HepG2 (cell line): ENCODE results near the gene TEX14. TPM values are rescaled to one million over a fixed set of nuclear protein-coding genes. Genes with fewer than 3 reads are reported as not detected.

Experiments
- ATAC-seq: fragments of 200-7000 bp; cut with Tn5 transposase; 3 replicates; pipeline ENCODE4 v1.9.1; 2020; ENCODE audit warnings: mild to moderate bottlenecking, moderate library complexity
- BruUV-seq: library from RNA; stranded (reverse); fragments of 400-500 nt; replicated peaks from 2 replicates; lab custom pipeline; 2021; lab: Mats Ljungman, UMichigan
- CTCF ChIA-PET: fragments of 300-600 bp; formaldehyde crosslinking; extraction: SDS; loops from one replicate; lab custom pipeline; 2021; ENCODE audit warnings: low total read pairs, inconsistent platforms, low intra/inter-chr PET ratio; lab: Yijun Ruan, JAX
- POLR2A ChIA-PET: fragments of 350-600 bp; sonication (Branson Sonifier 250); formaldehyde crosslinking; loops from one replicate; lab custom pipeline; 2020; ENCODE audit warnings: antibody characterized with exemption, inconsistent platforms; lab: Yijun Ruan, JAX
- DNase-seq: peaks from one replicate; pipeline ENCODE4 v3.0.0-alpha.2; 2015; ENCODE audit warnings: low spot score
- FAIRE-seq: peaks from 3 replicates; lab custom pipeline; 2011; peaks lifted over from hg19 to GRCh38; lab: Jason Lieb, UNC
- H2AFZ ChIP-seq: one replicate; pipeline ENCODE4 v1.6.1; 2011; ENCODE audit warnings: low read length, inconsistent platforms
- H3K27ac ChIP-seq: fragments of 300-600 bp; 3 replicates; pipeline ENCODE4 v1.8.0; 2011; ENCODE audit warnings: mixed run types, mild to moderate bottlenecking, mixed read lengths, low read length, inconsistent platforms; ENCODE audit not compliant: insufficient read depth; ENCODE audit errors: extremely low read length
- H3K27me3 ChIP-seq, 2 experiments: fragments of 200-600 bp in 1 of 2; 2 replicates in 1 of 2; 3 replicates in 1 of 2; pipeline versions ENCODE4 v1.6.0 to v1.8.0; 2011; ENCODE audit warnings: low read length in 2 of 2, mild to moderate bottlenecking in 2 of 2, moderate library complexity in 2 of 2, inconsistent platforms in 1 of 2; ENCODE audit not compliant: insufficient read depth in 2 of 2, control insufficient read depth in 1 of 2
- H3K36me3 ChIP-seq, 2 experiments: fragments of 200-600 bp in 1 of 2; replicated peaks in 1 of 2; 2 replicates in 1 of 2; 3 replicates in 1 of 2; pipeline versions ENCODE4 v1.5.1 to v1.8.0; 2011; ENCODE audit warnings: low read length in 2 of 2, inconsistent platforms in 1 of 2; ENCODE audit not compliant: insufficient read depth in 2 of 2, control insufficient read depth in 1 of 2
- H3K4me1 ChIP-seq: 2 replicates; pipeline ENCODE4 v1.5.1; 2012; ENCODE audit warnings: low read length, inconsistent platforms; ENCODE audit not compliant: insufficient read depth
- H3K4me2 ChIP-seq: 2 replicates; pipeline ENCODE4 v1.6.0; 2011; ENCODE audit warnings: low read depth, low read length, inconsistent platforms
- H3K4me3 ChIP-seq, 3 experiments: fragments of 200-600 bp in 1 of 3; sonication (generic), shearing (Covaris generic) in 1 of 3; replicated peaks in 1 of 3; 2 replicates each; pipeline ENCODE4 v1.5.1; 2011 to 2016; ENCODE audit warnings: low read length in 3 of 3, inconsistent platforms in 2 of 3, low read depth in 2 of 3, mild to moderate bottlenecking in 2 of 3, control low read depth in 1 of 3, mixed read lengths in 1 of 3; ENCODE audit not compliant: insufficient read depth in 1 of 3
- H3K79me2 ChIP-seq: one replicate; pipeline ENCODE4 v1.6.1; 2011; ENCODE audit warnings: low read length, inconsistent platforms; ENCODE audit not compliant: insufficient read depth
- H3K9ac ChIP-seq: 2 replicates; pipeline ENCODE4 v1.6.0; 2011; ENCODE audit warnings: mild to moderate bottlenecking, low read depth, low read length, inconsistent platforms; ENCODE audit not compliant: insufficient read depth
- H3K9me3 ChIP-seq: 2 replicates; pipeline ENCODE4 v1.5.1; 2012; ENCODE audit warnings: mild to moderate bottlenecking, low read length
- H4K20me1 ChIP-seq: 2 replicates; pipeline ENCODE4 v1.6.0; 2011; ENCODE audit warnings: inconsistent platforms, mild to moderate bottlenecking, low read length, moderate library complexity; ENCODE audit not compliant: insufficient read depth
- BCL6 ChIP-seq: IDR thresholded peaks from 2 replicates; pipeline ENCODE4 v1.6.1; 2016; ENCODE audit warnings: missing genetic modification reagents, missing compliant biosample characterization
- CHD2 ChIP-seq: IDR thresholded peaks from 2 replicates; pipeline ENCODE4 v1.6.1; 2011; ENCODE audit warnings: low read depth, low read length, improper control_type of control experiment
- CSRNP2 ChIP-seq: sonication (generic); formaldehyde crosslinking; conservative IDR thresholded peaks from 2 replicates; pipeline ENCODE4 v1.8.0; 2022; ENCODE audit warnings: low read depth, missing genetic modification reagents
- FOSL2 ChIP-seq: sonication (generic); formaldehyde crosslinking; IDR thresholded peaks from 2 replicates; pipeline ENCODE4 v1.4.0; 2020; ENCODE audit warnings: missing genetic modification reagents
- FOXA3 ChIP-seq: IDR thresholded peaks from 2 replicates; pipeline ENCODE4 v1.6.1; 2016; ENCODE audit warnings: missing genetic modification reagents, missing compliant biosample characterization
- GFI1 ChIP-seq: sonication (generic); formaldehyde crosslinking; IDR thresholded peaks from 2 replicates; pipeline ENCODE4 v1.5.0; 2020; ENCODE audit warnings: missing genetic modification reagents, mild to moderate bottlenecking, borderline replicate concordance
- IKZF4 ChIP-seq: sonication (generic); formaldehyde crosslinking; IDR thresholded peaks from 2 replicates; pipeline ENCODE4 v1.5.1; 2020; ENCODE audit warnings: borderline replicate concordance, mild to moderate bottlenecking, low read depth, missing genetic modification reagents; ENCODE audit errors: not compliant biosample characterization
- JARID2 ChIP-seq: sonication (generic); formaldehyde crosslinking; IDR thresholded peaks from 2 replicates; pipeline ENCODE4 v1.8.1; 2023; ENCODE audit warnings: missing genetic modification reagents, inconsistent platforms; ENCODE audit not compliant: insufficient replicate concordance
- MAFK ChIP-seq, 2 experiments: IDR thresholded peaks in 1 of 2; conservative IDR thresholded peaks in 1 of 2; 2 replicates each; pipeline ENCODE4 v1.6.1; 2011; ENCODE audit warnings: improper control_type of control experiment in 2 of 2, low read length in 2 of 2
- MAX ChIP-seq: IDR thresholded peaks from 2 replicates; pipeline ENCODE4 v1.6.1; 2012; ENCODE audit warnings: inconsistent platforms
- MED8 ChIP-seq: sonication (generic); formaldehyde crosslinking; IDR thresholded peaks from 2 replicates; pipeline ENCODE4 v1.8.1; 2023; ENCODE audit warnings: mild to moderate bottlenecking, missing genetic modification reagents; ENCODE audit not compliant: insufficient replicate concordance
- MYPOP ChIP-seq: sonication (generic); formaldehyde crosslinking; IDR thresholded peaks from 2 replicates; pipeline ENCODE4 v1.8.1; 2023; ENCODE audit warnings: mild to moderate bottlenecking, moderate library complexity, missing genetic modification reagents
- NPAS2 ChIP-seq: sonication (generic); formaldehyde crosslinking; IDR thresholded peaks from 2 replicates; pipeline ENCODE4 v1.8.0; 2022; ENCODE audit warnings: mild to moderate bottlenecking, missing genetic modification reagents, borderline replicate concordance
- NR2F6 ChIP-seq, 2 experiments: IDR thresholded peaks; 2 replicates each; pipeline ENCODE4 v1.6.1; 2016; ENCODE audit warnings: antibody characterized with exemption in 1 of 2, mild to moderate bottlenecking in 1 of 2
- SIN3A ChIP-seq: IDR thresholded peaks from 2 replicates; pipeline ENCODE4 v1.6.1; 2011; ENCODE audit warnings: low read depth, mild to moderate bottlenecking, control low read depth, low read length, borderline replicate concordance
- SMAD3 ChIP-seq: sonication (generic); formaldehyde crosslinking; IDR thresholded peaks from 2 replicates; pipeline ENCODE4 v1.4.0; 2020; ENCODE audit warnings: missing genetic modification reagents
- SP2 ChIP-seq: sonication (generic); formaldehyde crosslinking; IDR thresholded peaks from 2 replicates; pipeline ENCODE4 v1.5.1; 2020; ENCODE audit warnings: mild to moderate bottlenecking, missing genetic modification reagents
- SSRP1 ChIP-seq: IDR thresholded peaks from 2 replicates; pipeline ENCODE4 v1.6.1; 2016; ENCODE audit warnings: control low read depth
- ZFYVE20 ChIP-seq: sonication (generic); formaldehyde crosslinking; IDR thresholded peaks from 2 replicates; pipeline ENCODE4 v1.8.0; 2023; ENCODE audit warnings: low read depth, mild to moderate bottlenecking, moderate library complexity, missing genetic modification reagents, borderline replicate concordance
- ZNF317 ChIP-seq: sonication (generic); formaldehyde crosslinking; IDR thresholded peaks from 2 replicates; pipeline ENCODE4 v1.5.0; 2020; ENCODE audit warnings: mild to moderate bottlenecking, missing genetic modification reagents
- ZNF44 ChIP-seq: sonication (generic); formaldehyde crosslinking; IDR thresholded peaks from 2 replicates; pipeline ENCODE4 v1.5.1; 2020; ENCODE audit warnings: mild to moderate bottlenecking, missing genetic modification reagents
- ZNF550 ChIP-seq: sonication (generic); formaldehyde crosslinking; IDR thresholded peaks from 2 replicates; pipeline ENCODE4 v1.4.0; 2020; ENCODE audit warnings: mild to moderate bottlenecking, missing genetic modification reagents, borderline replicate concordance
- ZNF652 ChIP-seq: IDR thresholded peaks from 2 replicates; pipeline ENCODE4 v1.6.1; 2016; ENCODE audit warnings: low read depth, borderline replicate concordance
- ZNF746 ChIP-seq: sonication (generic); formaldehyde crosslinking; IDR thresholded peaks from 2 replicates; pipeline ENCODE4 v1.8.0; 2022; ENCODE audit warnings: mild to moderate bottlenecking, missing genetic modification reagents
- WGBS: methylation state at CpG from one replicate; pipeline ENCODE4 v1.1.6; 2017; ENCODE audit warnings: low lambda C conversion rate; 5-methylcytosine and 5-hydroxymethylcytosine counted together
- in situ Hi-C: cut with HindIII; loops from 2 replicates; pipeline ENCODE4 v1.10.0; 2017; ENCODE audit warnings: low pct_unique_long_range_greater_than_20kb; ENCODE audit not compliant: extremely low pct_ligation_motif_present
- intact Hi-C: fragments of 100-400 bp; cut with micrococcal nuclease; formaldehyde crosslinking; loops from one replicate; pipeline ENCODE4 v1.10.0; 2022; ENCODE audit not compliant: unreplicated experiment
- polyA plus RNA-seq, 8 experiments: library from polyadenylated mRNA; depleted of rRNA in 3 of 8; stranded (reverse) in 7 of 8; unstranded in 1 of 8; fragments of >200 nt; fragmentation: Illumina TruSeq in 4 of 8; extraction: Trizol in 4 of 8; gene quantifications; 2 replicates each; pipeline versions ENCODE4 v1.2.1 to v1.2.3, GENCODE V29; 2011 to 2016; ENCODE audit warnings: low read depth in 4 of 8, missing spikeins in 1 of 8, mixed read lengths in 1 of 8; ENCODE audit not compliant: insufficient read depth in 1 of 8
- total RNA-seq, 5 experiments: library from RNA; depleted of rRNA; stranded (reverse); fragments of >200 nt; fragmentation: Illumina TruSeq; extraction: Trizol; gene quantifications; 2 replicates each; pipeline ENCODE4 v1.2.3, GENCODE V29; 2016; ENCODE audit warnings: low read depth in 1 of 5

TEX14 gene
- total and polyA plus RNA-seq, 2 of the 13 experiments (the other 11 are each of a cell fraction or from before 2014, with no cell fraction given) = 0.04 to 0.07 TPM

- DNase-seq = peak; percentile 25
- Histone ChIP-seq H3K36me3 (no peaks in the 10 kb centered on the region), H4K20me1 (no peaks in the 10 kb centered on the region), H3K4me1 (peaks cover 8% of the 10 kb centered on the region), H3K27ac (no peak overlapping the region), H3K27me3 (peaks cover 3 to 28% of the 10 kb centered on the region in 2 experiments; a peak in 3 of 5 replicates), H3K4me2 (no peak overlapping the region), H3K9ac (no peak overlapping the region), H3K4me3 (no peak overlapping the region), H3K9me3 (no peaks in the 10 kb centered on the region), H2AFZ (no peak overlapping the region), H3K79me2 (no peaks in the 10 kb centered on the region)
- BruUV-seq = no TSS peak
- no peak for FAIRE-seq
- ATAC-seq = peak; percentile 38; the same call in 1 of the 3 replicates
- WGBS = 7% methylated on average over 3 of the region's 3 CpGs
- in situ Hi-C loops = no loop called here
- CTCF ChIA-PET = no interaction called here
- POLR2A ChIA-PET = interaction anchor here (4.8 kb wide), 1 partner anchor 14 kb away, joined by 28 read pairs; no protein-coding TSS in a partner anchor
- intact Hi-C loops = no loop called here
- no peak for TF ChIP-seq ZNF550 (CRISPR knock-in tag)
- TF ChIP-seq MAFK (conservative IDR thresholded peaks at IDR 0.05 in 1 of 2, IDR thresholded peaks at IDR 0.05 in 1 of 2; ENCODE audit: low read length in 2 of 2) = no peak
- no peak for TF ChIP-seq ZNF317 (CRISPR knock-in tag)
- TF ChIP-seq NPAS2 = no peak
- TF ChIP-seq SMAD3 = no peak
- no peak for TF ChIP-seq ZNF746 (CRISPR knock-in tag)
- TF ChIP-seq BCL6 (CRISPR knock-in tag) = 0 out of 2 replicates have a peak, but pooled peaks have one; percentile 17
- 0 out of 2 replicates have a peak, but pooled peaks have one; percentile 21 for TF ChIP-seq NR2F6 (IDR thresholded peaks at IDR 0.05)
- no peak for TF ChIP-seq NR2F6 (CRISPR knock-in tag; IDR thresholded peaks at IDR 0.05)
- peak; percentile 47; the same call in 1 of the 2 replicates for TF ChIP-seq FOSL2 (CRISPR knock-in tag)
- no peak for TF ChIP-seq CSRNP2 (CRISPR knock-in tag)
- no peak for TF ChIP-seq SSRP1 (CRISPR knock-in tag)
- no peak for TF ChIP-seq ZFYVE20 (CRISPR knock-in tag)
- TF ChIP-seq MED8 (CRISPR knock-in tag) = no peak
- no peak for TF ChIP-seq SP2 (CRISPR knock-in tag)
- no peak for TF ChIP-seq MAX
- TF ChIP-seq JARID2 (CRISPR knock-in tag) = no peak
- no peak for TF ChIP-seq ZNF44 (CRISPR knock-in tag)
- 0 out of 2 replicates have a peak, but pooled peaks have one; percentile 13 for TF ChIP-seq FOXA3 (CRISPR knock-in tag)
- TF ChIP-seq IKZF4 (CRISPR knock-in tag) = no peak
- TF ChIP-seq MYPOP (CRISPR knock-in tag) = no peak
- TF ChIP-seq SIN3A = no peak
- no peak for TF ChIP-seq CHD2
- peak; percentile 68; the same call in 1 of the 2 replicates for TF ChIP-seq ZNF652 (CRISPR knock-in tag)
- no peak for TF ChIP-seq GFI1 (CRISPR knock-in tag)
Observed at GRCh38 chr17:58617563-58617962, 74.3 kb downstream of the TEX14 start.
